ENCODE measurements around the gene ZC3H11A.
"Not testable (repeated sequence)": the region's sequence is repeated elsewhere in the genome, so short reads cannot be mapped to it uniquely, and the experiment has no call there.

- not testable (repeated sequence) for TF ChIP-seq CTCF, EP300 (IDR thresholded peaks at IDR 0.05)
Observed at GRCh38 chr1:203751618-203752361, 43.6 kb upstream of the ZC3H11A start.
